Caco-2 (cell line): ENCODE data around the gene LSM14B. TPM values are rescaled to one million over a fixed set of nuclear protein-coding genes. Genes with fewer than 3 reads are reported as not detected.

Experiments used
- BruUV-seq: library from RNA; stranded (reverse); fragments of 400-500 nt; replicated peaks from 2 replicates; lab custom pipeline; 2021; lab: Mats Ljungman, UMichigan
- CTCF ChIA-PET: fragments of 300-600 bp; sonication (Branson Sonifier 250); formaldehyde crosslinking; loops from one replicate; lab custom pipeline; 2022; ENCODE audit warnings: antibody characterized with exemption; lab: Charles Lee
- POLR2A ChIA-PET: fragments of 300-600 bp; sonication (Branson Sonifier 250); formaldehyde crosslinking; loops from one replicate; lab custom pipeline; 2022; ENCODE audit warnings: antibody characterized with exemption; lab: Charles Lee
- DNase-seq, 2 experiments: peaks; one replicate each; pipeline versions ENCODE4 v3.0.0 to v3.0.0-alpha.2; 2020 to 2022
- H3K27me3 ChIP-seq: replicated peaks from 2 replicates; pipeline ENCODE4 v1.6.0; 2011; ENCODE audit warnings: low read length; ENCODE audit not compliant: control insufficient read depth, insufficient read depth
- H3K36me3 ChIP-seq: 2 replicates; pipeline ENCODE4 v1.5.1; 2011; ENCODE audit warnings: low read length; ENCODE audit not compliant: control insufficient read depth, insufficient read depth
- H3K4me1 ChIP-seq: fragments of 250-450 bp; sonication (Bioruptor Pico); 2 replicates; pipeline ENCODE4 v1.5.1; 2020; ENCODE audit warnings: mild to moderate bottlenecking
- H3K4me3 ChIP-seq: 2 replicates; pipeline ENCODE4 v1.5.1; 2011; ENCODE audit warnings: low read depth, mild to moderate bottlenecking, control low read depth, low read length
- H3K9me3 ChIP-seq: fragments of 250-450 bp; sonication (Bioruptor Pico); 2 replicates; pipeline ENCODE4 v1.5.1; 2020; ENCODE audit warnings: mild to moderate bottlenecking, moderate library complexity
- H3K27ac Mint-ChIP-seq: one replicate; pipeline ENCODE4 v1.8.0; 2022; ENCODE audit warnings: mixed read lengths; ENCODE audit not compliant: unreplicated experiment
- H3K27me3 Mint-ChIP-seq: one replicate; pipeline ENCODE4 v1.8.0; 2022; ENCODE audit warnings: mixed read lengths; ENCODE audit not compliant: insufficient read depth, unreplicated experiment
- H3K36me3 Mint-ChIP-seq: one replicate; pipeline ENCODE4 v1.8.0; 2022; ENCODE audit warnings: mild to moderate bottlenecking, mixed read lengths; ENCODE audit not compliant: insufficient read depth, unreplicated experiment
- H3K4me1 Mint-ChIP-seq: one replicate; pipeline ENCODE4 v1.8.0; 2022; ENCODE audit warnings: low read depth, mixed read lengths; ENCODE audit not compliant: unreplicated experiment
- H3K4me3 Mint-ChIP-seq: one replicate; pipeline ENCODE4 v1.8.0; 2022; ENCODE audit warnings: mild to moderate bottlenecking, moderate library complexity, mixed read lengths; ENCODE audit not compliant: unreplicated experiment
- H3K9me3 Mint-ChIP-seq: one replicate; pipeline ENCODE4 v1.8.0; 2022; ENCODE audit warnings: mixed read lengths; ENCODE audit not compliant: unreplicated experiment
- CTCF ChIP-seq, 2 experiments: fragments of 200-600 bp in 1 of 2; IDR thresholded peaks; 1 replicate in 1 of 2; 2 replicates in 1 of 2; pipeline versions ENCODE4 v1.5.1 to v1.8.0; 2011 to 2022; ENCODE audit warnings: antibody characterized with exemption in 1 of 2, control low read depth in 1 of 2, inconsistent platforms in 1 of 2, low read depth in 1 of 2, low read length in 1 of 2, mild to moderate bottlenecking in 1 of 2, moderate library complexity in 1 of 2; ENCODE audit not compliant: insufficient read depth in 1 of 2, severe bottlenecking in 1 of 2, unreplicated experiment in 1 of 2
- intact Hi-C: fragments of 100-400 bp; cut with micrococcal nuclease; formaldehyde crosslinking; loops from one replicate; pipeline ENCODE4 v1.10.0; 2022; ENCODE audit not compliant: unreplicated experiment
- total RNA-seq: library from RNA; stranded (reverse); gene quantifications from 2 replicates; pipeline ENCODE4 v1.2.3, GENCODE V29; 2022

Gene LSM14B
- total RNA-seq, 1 experiment from 2014 or later = 154 TPM

- Mint-ChIP-seq H3K27me3 (peaks cover 12% of the 10 kb centered on the region), H3K4me3 (peak overlapping the region; percentile 76), H3K4me1 (peaks cover 28% of the 10 kb centered on the region), H3K9me3 (no peaks in the 10 kb centered on the region), H3K36me3 (peaks cover 16% of the 10 kb centered on the region), H3K27ac (peak overlapping the region; percentile 60)
- Histone ChIP-seq H3K36me3 (peaks cover 5% of the 10 kb centered on the region; the same call in 1 of the 2 replicates), H3K4me1 (peaks cover 19% of the 10 kb centered on the region), H3K27me3 (no peaks in the 10 kb centered on the region), H3K9me3 (peaks cover 2% of the 10 kb centered on the region; the same call in 1 of the 2 replicates), H3K4me3 (no peak overlapping the region)
- DNase-seq = no peak
- intact Hi-C loops = loop anchor here (5.0 kb wide), 1 partner anchor 107 kb away; no protein-coding TSS in a partner anchor
- no TSS peak for BruUV-seq
- TF ChIP-seq CTCF (IDR thresholded peaks at IDR 0.05; ENCODE audit: insufficient read depth in 1 of 2, low read depth in 1 of 2, low read length in 1 of 2, severe bottlenecking in 1 of 2, unreplicated experiment in 1 of 2) = no peak
- ChIA-PET POLR2A (interaction anchor here (0.5 to 1.1 kb wide), 2 partner anchors 53 to 69 kb away, joined by 4 to 5 read pairs; no protein-coding TSS in a partner anchor), CTCF (interaction anchor here (1.8 kb wide), 1 partner anchor 109 kb away, joined by 7 read pairs; no protein-coding TSS in a partner anchor)
These were observed 2.5 kb upstream of the LSM14B start for GRCh38 chr20:62119591-62120364.

GRCh38 chr20:62120365-62120762, 1.9 kb upstream of the LSM14B start:
- Histone ChIP-seq H3K4me1 (peaks cover 19% of the 10 kb centered on the region), H3K27me3 (no peaks in the 10 kb centered on the region), H3K36me3 (peaks cover 9% of the 10 kb centered on the region), H3K9me3 (no peaks in the 10 kb centered on the region), H3K4me3 (no peak overlapping the region)
- peak overlapping the region; percentile 60 for H3K27ac Mint-ChIP-seq
- DNase-seq = no peak
- ChIA-PET CTCF (interaction anchor here (2.5 kb wide), 1 partner anchor 54 kb away, joined by 16 read pairs; the partner anchor contains the start of gene TAF4), POLR2A (interaction anchor here (2.2 kb wide), 1 partner anchor 54 kb away, joined by 67 read pairs; the partner anchor contains the start of gene TAF4)
- H3K27me3 Mint-ChIP-seq = peaks cover 12% of the 10 kb centered on the region
- intact Hi-C loops = loop anchor here (5.0 kb wide), 1 partner anchor 108 kb away; no protein-coding TSS in a partner anchor
- TF ChIP-seq CTCF (IDR thresholded peaks at IDR 0.05; ENCODE audit: insufficient read depth in 1 of 2, low read depth in 1 of 2, low read length in 1 of 2, severe bottlenecking in 1 of 2, unreplicated experiment in 1 of 2) = no peak
- H3K4me1 Mint-ChIP-seq = peaks cover 28% of the 10 kb centered on the region
- H3K4me3 Mint-ChIP-seq = peak overlapping the region; percentile 76
- no TSS peak for BruUV-seq
- H3K36me3 Mint-ChIP-seq = peaks cover 22% of the 10 kb centered on the region
- no peaks in the 10 kb centered on the region for H3K9me3 Mint-ChIP-seq
